GM19193 (cell line): ENCODE measurements around the gene CNNM1.

Experiments
- POLR2A ChIP-seq: IDR thresholded peaks from 4 replicates; pipeline ENCODE4 v1.6.1; 2011; ENCODE audit not compliant: insufficient read depth, insufficient read length; ENCODE audit errors: extremely low read depth

CNNM1 gene

GRCh38 chr10:99328579-99329303 is 415 bp upstream of the CNNM1 start:
- TF ChIP-seq POLR2A, result no peak

DNA sequence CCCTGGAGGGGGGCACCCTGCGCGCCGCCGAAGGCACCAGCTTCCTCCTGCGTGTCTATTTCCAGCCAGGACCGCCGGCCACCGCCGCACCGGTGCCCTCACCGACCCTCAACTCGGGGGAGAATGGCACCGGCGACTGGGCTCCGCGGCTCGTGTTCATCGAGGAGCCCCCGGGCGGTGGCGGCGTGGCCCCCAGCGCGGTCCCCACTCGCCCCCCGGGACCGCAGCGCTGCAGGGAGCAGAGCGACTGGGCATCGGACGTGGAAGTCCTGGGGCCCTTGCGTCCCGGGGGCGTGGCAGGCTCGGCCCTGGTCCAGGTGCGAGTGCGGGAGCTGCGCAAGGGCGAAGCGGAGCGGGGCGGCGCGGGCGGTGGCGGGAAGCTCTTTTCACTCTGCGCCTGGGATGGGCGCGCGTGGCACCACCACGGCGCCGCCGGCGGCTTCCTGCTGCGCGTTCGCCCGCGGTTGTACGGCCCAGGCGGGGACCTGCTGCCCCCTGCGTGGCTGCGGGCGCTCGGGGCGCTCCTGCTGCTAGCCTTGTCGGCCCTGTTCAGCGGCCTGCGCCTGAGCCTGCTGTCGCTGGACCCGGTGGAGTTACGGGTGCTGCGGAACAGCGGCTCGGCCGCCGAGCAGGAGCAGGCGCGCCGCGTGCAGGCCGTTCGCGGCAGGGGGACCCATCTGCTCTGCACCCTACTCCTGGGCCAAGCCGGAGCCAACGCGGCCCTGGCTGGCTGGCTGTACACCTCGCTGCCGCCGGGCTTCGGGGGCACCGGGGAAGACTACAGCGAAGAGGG is 594 bp downstream of the CNNM1 start:
- no peak for TF ChIP-seq POLR2A

- TF ChIP-seq POLR2A, result no peak
These were observed 1.3 kb downstream of the CNNM1 start for GRCh38 chr10:99330347-99330924.

GRCh38 chr10:99331207-99331803 is 2.1 kb downstream of the CNNM1 start:
- TF ChIP-seq POLR2A, result no peak

DNA sequence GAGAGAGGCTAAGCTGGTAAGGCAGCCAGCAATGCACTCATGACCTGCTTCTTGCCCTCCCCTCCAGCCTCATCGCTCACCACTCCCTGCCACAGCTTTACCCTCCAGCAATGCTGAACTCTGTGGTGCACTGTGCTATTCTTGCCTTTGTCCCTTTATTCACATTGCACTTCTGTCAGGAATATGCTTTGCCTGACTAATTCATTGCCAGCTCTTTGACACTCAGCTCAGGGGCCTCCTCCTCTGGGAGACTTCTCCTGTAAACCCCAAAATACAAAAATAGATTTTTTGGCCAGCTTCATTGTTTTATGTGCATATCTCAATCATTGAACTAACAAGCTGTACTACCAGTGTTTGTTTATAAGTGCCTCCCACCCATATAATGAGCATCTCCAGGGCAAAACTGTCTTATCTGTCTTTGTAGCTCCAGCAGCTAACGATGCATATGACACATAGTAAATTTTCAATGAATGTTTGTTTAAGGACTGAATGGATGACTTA is 8.2 kb downstream of the CNNM1 start:
- no peak for TF ChIP-seq POLR2A

- TF ChIP-seq POLR2A, result no peak
These were observed 8.7 kb downstream of the CNNM1 start for GRCh38 chr10:99337901-99338300.

DNA sequence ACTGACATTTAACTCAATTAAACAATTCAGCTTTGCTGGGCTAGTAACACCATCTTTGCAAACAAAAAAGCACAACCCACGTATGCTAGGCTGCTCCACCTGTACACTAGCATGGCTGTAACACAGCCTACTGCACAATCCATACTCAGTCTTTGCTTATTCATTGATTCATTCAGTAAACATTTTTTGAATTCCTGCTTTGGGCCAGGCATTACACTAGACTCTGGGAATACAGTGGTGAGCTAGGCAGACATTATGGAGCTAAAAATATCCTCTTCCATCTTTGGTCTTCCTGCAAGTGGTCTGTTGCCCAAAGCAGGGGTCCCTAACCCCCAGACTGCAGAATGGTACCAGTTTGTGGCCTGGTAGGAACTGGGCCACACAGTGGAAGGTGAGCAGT is 9.9 kb downstream of the CNNM1 start:
- TF ChIP-seq POLR2A, result no peak

DNA sequence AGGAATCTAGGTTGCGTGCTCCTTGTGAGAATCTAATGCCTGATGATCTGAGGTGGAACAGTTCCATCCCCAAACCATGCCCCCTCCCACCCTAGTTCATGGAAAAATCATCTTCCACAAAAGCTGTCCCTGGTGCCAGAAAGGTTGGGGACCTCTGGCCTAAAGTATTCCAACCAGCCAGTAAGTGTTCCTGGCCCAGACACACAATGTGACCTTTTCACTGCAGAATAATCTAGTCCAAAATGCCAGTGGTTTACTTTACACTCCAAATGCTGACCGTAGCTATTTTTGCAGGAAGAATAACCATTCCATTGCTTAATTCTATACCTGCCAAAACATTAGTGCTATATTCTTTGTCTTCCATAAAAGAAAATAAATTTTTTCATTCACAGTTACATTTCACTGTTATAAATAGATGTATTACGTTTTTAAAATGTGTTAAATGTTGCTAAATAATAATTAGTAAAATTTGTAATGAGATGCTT is 10.4 kb downstream of the CNNM1 start:
- no peak for TF ChIP-seq POLR2A

DNA sequence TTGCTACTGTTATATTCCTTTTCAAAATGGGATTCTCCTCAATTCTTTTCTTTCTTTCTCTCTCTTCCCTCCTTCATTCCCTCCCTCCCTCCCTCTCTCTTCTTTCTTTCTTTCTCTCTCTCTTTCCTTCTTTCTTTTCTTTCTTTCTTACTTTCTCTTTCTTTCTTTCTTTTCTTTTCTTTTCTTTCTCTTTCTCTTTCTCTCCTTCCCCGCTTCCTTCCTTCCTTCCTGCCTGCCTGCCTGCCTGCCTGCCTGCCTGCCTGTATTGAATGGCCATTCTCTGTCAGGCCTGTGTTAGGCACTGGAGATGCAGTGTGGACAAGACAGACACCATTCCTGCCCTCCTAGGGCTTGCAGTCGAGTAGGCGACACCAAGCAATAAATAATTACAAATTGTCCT is 11.5 kb downstream of the CNNM1 start:
- no peak for TF ChIP-seq POLR2A

- TF ChIP-seq POLR2A, result no peak
These were observed 12.1 kb downstream of the CNNM1 start for GRCh38 chr10:99341248-99341647.

DNA sequence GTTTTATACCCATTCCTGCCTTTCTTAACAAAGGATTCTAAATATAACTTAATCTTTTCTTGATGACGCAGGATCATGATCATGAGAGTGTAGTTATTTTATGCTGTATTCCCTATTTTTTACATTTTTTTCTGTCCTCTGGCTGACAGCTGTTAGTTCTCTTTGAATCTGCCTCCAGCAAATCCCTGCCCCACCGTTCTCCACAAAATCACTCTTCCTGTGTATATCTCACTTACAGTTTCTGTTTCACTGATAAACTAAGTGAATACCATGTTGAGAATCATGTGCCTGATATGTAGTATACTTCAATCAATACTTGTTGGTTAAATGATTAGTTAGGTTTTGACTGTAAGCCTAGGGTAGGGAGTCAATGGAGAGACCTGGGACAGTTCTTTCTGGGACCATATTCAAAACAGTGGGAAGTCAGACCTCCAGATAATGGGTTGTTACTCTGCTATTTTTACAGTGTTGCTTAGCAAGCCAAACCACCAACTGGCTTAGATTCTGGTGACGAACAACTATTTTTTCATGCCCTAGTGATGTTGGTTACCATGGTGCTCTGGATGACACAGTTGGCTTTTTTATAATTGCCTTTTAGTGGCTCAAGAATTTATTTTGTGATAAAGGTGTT is 12.8 kb downstream of the CNNM1 start:
- no peak for TF ChIP-seq POLR2A

DNA sequence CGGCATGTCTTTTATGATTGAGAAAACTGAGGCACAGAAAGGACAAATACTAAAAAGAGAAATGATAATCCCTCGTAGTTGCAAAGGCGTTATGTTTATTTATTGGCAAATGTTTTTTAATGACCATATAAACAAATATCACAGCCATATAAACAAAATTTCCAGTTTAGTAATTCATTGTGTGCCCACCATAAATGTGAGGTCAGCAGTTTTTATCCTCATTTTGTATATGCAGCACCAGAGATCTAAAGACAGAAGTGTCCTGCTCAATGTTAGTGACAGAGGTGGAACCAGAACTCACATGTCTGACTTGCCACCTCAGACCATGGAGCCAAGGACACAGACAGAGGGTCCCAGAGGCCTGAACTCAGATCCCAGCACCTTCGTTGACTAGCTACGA is 14.1 kb downstream of the CNNM1 start:
- TF ChIP-seq POLR2A, result no peak

DNA sequence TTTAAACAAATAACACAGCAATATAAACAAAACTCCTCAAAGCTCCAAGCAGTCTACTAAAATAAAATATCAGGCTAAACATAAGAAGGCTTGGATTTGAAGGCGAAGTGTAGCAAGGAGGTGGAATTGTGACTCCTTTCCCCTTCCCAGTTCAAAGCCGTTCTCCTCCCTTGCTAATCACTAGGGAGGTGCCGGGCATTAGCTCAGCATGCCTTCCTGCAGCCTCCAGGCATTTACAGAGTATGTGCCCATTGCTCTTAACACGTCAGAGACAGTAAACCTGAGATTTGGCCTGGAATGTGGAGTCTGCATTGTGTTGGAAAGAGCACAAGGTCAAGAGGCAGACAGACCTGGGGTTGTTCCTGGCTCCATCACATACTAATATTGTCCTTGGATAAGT is 15.6 kb downstream of the CNNM1 start:
- no peak for TF ChIP-seq POLR2A

- no peak for TF ChIP-seq POLR2A
These were observed 16.2 kb downstream of the CNNM1 start for GRCh38 chr10:99345350-99345749.

GRCh38 chr10:99346247-99346646 is 17.1 kb downstream of the CNNM1 start:
- TF ChIP-seq POLR2A, result no peak
